Measurements from ENCODE around the gene IP6K3.

Gene IP6K3

DNA sequence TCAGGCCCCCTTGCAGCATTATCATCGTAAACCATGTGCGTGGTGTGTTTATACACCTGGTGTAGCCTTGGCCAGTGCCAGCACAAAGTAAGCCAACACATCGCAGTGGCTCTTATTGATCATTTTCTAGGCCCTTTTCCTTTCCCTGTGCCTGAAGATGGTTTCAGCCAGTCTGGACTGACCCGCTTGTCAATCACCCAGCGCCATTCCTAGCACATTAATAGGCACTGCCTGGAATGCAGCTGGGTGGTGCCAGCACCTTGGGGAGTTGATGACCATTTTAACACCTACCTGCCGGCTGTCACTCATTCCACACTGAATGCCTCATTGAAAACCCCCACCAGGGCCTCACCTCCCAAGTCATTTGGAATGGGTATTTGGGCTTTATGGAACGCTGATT, 30.3 kb downstream of the IP6K3 start:
- Mint-ChIP-seq H3K27ac (no peak overlapping the region), H3K4me1 (peaks cover 8% of the 10 kb centered on the region), H3K9me3 (no peaks in the 10 kb centered on the region), H3K4me3 (no peak overlapping the region), H3K27me3 (no peaks in the 10 kb centered on the region), H3K36me3 (no peaks in the 10 kb centered on the region)

- Mint-ChIP-seq H3K27ac (no peak overlapping the region), H3K4me1 (peaks cover 21% of the 10 kb centered on the region), H3K4me3 (no peak overlapping the region), H3K9me3 (no peaks in the 10 kb centered on the region), H3K36me3 (peaks cover 9% of the 10 kb centered on the region), H3K27me3 (no peaks in the 10 kb centered on the region)
Measured at GRCh38 chr6:33714385-33715040, 32.2 kb downstream of the IP6K3 start.

DNA sequence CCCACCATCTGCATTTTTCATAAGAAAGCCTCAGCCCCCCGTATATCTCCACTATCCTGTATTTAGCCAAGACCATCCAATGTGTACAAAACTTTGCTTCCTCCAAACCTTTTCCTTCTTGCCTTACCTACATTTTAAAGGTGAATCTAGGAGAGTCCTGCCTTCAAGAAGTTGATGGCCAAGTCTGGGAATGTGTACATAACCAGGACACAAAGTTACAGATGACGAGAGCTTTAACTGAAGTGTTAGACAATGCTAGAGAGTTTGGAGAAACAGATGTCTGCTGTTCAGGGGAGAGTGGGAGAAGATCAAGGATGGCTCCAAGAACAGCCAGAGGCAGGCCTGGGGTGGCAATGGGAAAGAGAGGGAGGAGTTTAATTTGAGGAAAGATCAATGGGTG, 32.9 kb downstream of the IP6K3 start:
- Mint-ChIP-seq H3K9me3 (no peaks in the 10 kb centered on the region), H3K36me3 (peaks cover 11% of the 10 kb centered on the region), H3K27ac (no peak overlapping the region), H3K27me3 (no peaks in the 10 kb centered on the region), H3K4me3 (no peak overlapping the region), H3K4me1 (peaks cover 27% of the 10 kb centered on the region)

DNA sequence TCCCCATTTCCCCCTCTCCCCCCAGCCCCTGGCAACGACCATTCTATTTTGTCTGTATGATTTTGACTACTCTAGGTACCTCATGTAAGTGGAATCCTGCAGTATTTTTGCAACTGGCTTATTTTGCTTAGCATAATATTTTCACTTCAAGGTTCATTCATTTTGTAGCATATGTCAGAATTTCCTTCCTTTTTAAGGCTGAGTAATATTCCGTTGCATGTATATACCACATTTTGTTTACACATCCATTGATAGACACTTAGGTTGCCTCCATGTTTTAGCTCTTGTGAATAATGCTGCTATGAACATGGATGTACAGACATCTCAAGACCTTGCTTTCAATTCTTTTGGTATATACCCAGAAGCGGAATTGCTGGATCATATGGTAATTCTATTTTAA, 33.8 kb downstream of the IP6K3 start:
- H3K9me3 Mint-ChIP-seq, result no peaks in the 10 kb centered on the region
- H3K27ac Mint-ChIP-seq, result no peak overlapping the region
- no peaks in the 10 kb centered on the region for H3K27me3 Mint-ChIP-seq
- H3K36me3 Mint-ChIP-seq, result peaks cover 11% of the 10 kb centered on the region
- H3K4me1 Mint-ChIP-seq, result peaks cover 33% of the 10 kb centered on the region
- H3K4me3 Mint-ChIP-seq, result no peak overlapping the region

DNA sequence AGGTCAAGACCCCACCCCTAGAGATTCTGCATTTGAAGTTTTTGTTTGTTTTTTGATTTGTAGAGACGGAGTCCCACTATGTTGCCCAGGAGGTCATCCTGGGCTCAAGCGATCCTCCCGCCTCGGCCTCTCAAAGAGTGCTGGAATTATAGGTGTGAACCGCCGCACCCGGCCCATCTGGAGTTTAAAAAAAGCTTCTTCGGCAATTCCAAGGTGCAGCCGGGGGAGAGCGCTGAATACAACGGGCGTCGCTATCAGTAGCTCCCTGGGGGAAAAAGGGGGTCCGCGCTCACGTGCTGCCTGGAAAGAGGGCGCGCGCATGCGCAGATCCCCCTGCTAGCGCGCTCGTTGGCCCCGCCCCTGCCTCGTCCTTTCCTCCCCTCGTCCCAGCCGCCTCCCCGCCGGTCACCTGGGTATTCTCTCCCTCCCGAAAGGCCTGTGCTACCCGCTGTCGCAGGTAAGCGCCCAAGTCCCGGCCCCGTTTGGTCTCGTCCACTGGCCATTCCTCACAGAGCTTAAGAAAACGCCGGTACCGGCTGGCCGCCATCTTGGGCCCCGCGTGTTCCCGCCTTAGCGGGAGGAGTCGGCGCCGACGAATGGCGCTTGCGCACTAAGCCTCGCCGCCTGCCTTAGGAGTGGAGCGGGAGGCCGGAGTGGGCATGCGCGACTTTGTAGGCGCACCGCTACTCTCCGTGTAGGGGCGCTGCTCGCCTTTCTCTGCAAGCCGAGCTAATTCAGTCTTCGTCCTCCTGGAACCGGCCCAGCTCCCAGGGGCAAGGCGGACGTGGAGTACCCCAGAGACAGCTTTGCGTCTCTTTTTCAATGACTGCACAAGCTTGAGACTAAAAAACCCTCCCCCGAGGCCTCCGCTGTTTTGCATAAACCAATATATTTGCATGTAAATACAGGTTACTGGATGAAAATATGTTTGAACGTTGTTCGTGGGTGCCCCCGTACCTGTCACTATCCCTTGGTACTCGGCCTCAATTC, 35.3 kb downstream of the IP6K3 start, which contains the start of gene UQCC2:
Gene UQCC2, minus strand, starts transcription at position 561 of the 990 bp plus-strand sequence. Its CDS starts 14 bp downstream, at position 547.
- H3K9me3 Mint-ChIP-seq, result no peaks in the 10 kb centered on the region
- H3K27ac Mint-ChIP-seq, result peak within 1 kb of the TSS; percentile 99
- peaks cover 39% of the 10 kb centered on the region for H3K4me1 Mint-ChIP-seq
- H3K27me3 Mint-ChIP-seq, result no peaks in the 10 kb centered on the region
- H3K36me3 Mint-ChIP-seq, result peaks cover 16% of the 10 kb centered on the region
- peak within 1 kb of the TSS; percentile 98 for H3K4me3 Mint-ChIP-seq

DNA sequence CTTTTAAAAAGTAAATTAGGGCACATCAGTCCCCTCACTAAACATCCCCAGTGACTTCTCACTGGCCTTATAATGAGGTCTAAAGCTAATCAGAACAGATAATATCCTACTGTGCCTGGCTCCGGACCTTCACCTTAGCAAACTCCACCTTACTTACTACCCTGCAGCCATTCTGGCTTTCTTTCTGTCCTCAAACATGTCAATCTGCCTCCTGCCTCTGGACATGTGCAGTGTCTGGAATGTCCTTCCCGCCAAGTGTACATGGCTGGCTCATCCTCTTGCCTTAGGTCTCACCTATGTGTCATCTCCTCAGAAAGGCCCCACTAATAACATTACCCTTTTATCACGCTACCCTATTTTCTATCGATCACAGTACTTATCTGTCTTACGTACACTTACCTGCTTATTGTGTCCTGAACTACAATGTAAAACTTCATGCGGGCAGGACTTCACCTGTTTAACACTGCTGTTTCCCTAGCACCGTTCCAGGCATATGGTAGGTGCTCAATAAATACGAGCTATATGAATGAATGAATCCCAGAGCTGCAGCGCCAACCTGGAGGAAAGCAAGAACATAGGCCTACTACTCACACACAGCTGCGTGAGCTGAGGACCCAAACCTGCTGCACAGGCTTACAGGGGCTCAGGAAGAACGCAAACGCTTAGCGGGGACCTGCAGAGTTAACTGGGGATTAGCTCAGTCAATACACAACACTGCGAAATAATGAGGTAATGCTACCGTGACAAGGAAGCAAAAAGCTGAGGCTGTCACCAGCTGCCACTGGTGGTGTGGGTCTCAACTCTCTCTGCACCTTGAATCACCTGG, 36.2 kb downstream of the IP6K3 start:
- H3K4me1 Mint-ChIP-seq, result peaks cover 44% of the 10 kb centered on the region
- peak overlapping the region; percentile 99 for H3K27ac Mint-ChIP-seq
- H3K36me3 Mint-ChIP-seq, result peaks cover 17% of the 10 kb centered on the region
- H3K4me3 Mint-ChIP-seq, result peak overlapping the region; percentile 98
- no peaks in the 10 kb centered on the region for H3K27me3 Mint-ChIP-seq
- H3K9me3 Mint-ChIP-seq, result no peaks in the 10 kb centered on the region

DNA sequence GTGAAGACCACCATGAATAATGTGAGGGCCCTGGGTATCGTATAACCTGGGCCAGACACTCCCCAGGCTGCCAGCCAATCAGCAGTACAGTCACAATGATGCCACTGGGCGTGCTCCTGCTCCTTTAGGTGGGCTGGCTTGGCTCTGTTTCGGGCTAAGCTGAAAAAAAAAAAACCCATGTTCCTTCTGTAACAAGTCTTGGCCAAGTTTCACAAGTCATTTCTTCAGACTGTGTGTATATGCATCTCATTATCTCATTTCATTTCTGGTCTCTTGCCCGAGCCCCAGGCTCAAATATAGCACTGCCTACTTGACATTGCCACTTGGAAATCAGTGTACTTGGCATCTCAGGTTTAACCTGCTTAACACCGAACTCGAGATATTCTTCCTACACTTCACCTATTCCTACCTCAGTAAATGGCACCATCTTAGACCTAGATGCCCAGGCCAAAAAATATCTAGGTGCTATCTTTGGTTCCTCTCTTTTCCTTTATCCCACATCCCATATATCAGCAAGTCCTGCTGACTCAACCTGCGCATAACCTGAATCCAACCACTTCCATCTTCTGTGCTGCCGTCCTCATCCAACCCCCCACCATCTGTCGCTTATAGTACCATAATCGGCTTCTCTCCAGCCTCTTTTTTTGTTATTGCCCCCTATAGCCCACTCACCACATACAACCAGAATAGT, 37.0 kb downstream of the IP6K3 start:
- H3K27me3 Mint-ChIP-seq, result no peaks in the 10 kb centered on the region
- peaks cover 17% of the 10 kb centered on the region for H3K36me3 Mint-ChIP-seq
- H3K4me3 Mint-ChIP-seq, result peak overlapping the region; percentile 98
- H3K27ac Mint-ChIP-seq, result peak overlapping the region; percentile 77
- peaks cover 44% of the 10 kb centered on the region for H3K4me1 Mint-ChIP-seq
- no peaks in the 10 kb centered on the region for H3K9me3 Mint-ChIP-seq

DNA sequence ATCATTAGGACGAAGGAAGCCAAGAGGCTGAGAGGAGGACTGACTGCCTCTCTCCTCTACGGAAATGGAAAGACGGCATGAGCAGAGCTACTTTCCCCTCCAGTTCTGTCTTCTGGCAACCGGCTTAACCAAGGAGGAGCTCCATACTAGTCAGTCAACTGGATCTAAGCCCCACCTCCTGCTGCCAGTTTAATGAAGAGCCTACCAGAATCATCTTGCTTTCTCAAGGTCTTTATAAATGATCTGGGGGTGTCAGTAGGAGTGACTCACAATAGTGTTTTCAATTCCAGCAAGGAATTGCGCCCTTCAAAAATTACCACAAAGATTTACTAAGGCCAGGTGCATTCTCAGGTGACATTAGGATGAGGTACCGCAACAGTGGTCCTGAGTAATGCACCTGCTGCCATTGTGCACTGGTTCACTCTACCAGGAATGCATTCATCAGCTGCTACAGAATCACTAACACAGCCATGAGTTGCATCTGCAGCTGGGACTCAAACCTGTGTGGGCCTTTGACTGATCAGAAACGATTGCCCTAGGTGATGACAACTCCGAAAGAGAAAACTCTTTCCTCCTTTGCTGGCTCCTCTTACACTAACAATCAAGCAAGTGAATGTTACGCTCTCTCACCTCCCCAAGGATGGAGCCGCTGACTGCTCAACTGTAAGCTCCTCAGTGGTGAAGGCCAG, 38.0 kb downstream of the IP6K3 start:
- Mint-ChIP-seq H3K36me3 (peaks cover 19% of the 10 kb centered on the region), H3K27ac (no peak overlapping the region), H3K4me3 (no peak overlapping the region), H3K27me3 (no peaks in the 10 kb centered on the region), H3K9me3 (no peaks in the 10 kb centered on the region), H3K4me1 (peaks cover 44% of the 10 kb centered on the region)

DNA sequence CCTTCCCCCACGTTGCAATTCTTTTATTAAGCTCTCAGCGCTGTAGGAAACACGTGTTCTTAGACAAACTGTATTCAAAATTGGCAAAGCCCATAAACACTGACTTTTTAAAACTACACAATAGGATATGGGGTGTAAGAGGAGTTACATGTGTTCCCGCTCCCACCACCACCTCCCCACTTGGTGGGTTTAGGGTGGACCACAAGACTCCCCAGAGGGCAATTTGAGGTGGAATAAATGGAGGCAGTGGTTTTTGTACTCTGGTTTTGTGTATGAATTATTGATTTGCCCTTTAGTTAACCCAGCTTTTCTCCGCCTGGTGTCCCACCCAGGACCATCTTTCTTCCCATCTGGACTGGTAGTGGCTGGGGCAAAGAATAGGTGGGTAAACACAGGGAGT, 38.9 kb downstream of the IP6K3 start:
- no peak overlapping the region for H3K4me3 Mint-ChIP-seq
- peaks cover 45% of the 10 kb centered on the region for H3K4me1 Mint-ChIP-seq
- no peak overlapping the region for H3K27ac Mint-ChIP-seq
- no peaks in the 10 kb centered on the region for H3K27me3 Mint-ChIP-seq
- H3K36me3 Mint-ChIP-seq, result peaks cover 19% of the 10 kb centered on the region
- H3K9me3 Mint-ChIP-seq, result no peaks in the 10 kb centered on the region

DNA sequence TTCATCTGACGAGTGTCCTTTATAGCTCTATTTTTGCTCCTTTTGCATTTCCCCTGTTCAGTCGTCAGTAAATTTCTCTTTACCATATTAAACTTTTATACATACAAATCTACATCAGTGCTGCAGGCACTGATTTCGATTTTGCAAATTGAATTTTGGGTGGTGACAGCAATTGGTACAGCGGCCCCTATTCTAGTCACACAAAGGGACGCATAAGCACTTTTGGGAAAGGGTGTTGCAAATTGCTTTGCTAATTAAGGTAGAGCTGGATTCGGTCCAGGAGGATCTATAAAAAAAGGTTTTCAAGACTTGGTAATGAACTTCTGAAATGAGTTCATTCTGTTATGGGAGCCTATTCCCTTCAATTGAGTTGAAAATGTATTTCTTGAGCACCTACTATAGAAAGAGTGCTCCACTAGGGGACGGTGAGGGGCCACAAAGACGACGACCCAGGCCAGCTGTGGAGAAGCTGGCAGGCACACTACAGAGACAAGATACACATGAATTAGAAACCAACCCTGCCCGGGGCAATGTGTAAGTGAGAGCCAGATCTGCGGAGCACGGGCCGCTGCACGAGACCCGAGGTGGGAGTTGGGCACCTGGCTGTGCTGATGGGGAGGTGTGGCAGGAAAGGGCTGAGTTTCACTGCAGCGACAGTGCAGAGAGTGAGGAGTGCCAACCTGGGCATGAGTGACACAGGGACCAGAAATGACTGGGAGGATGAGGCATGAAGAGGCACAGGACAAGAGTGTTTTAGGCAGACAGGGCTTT, 40.6 kb downstream of the IP6K3 start:
- peaks cover 39% of the 10 kb centered on the region for H3K4me1 Mint-ChIP-seq
- H3K9me3 Mint-ChIP-seq, result no peaks in the 10 kb centered on the region
- H3K36me3 Mint-ChIP-seq, result peaks cover 19% of the 10 kb centered on the region
- no peaks in the 10 kb centered on the region for H3K27me3 Mint-ChIP-seq
- no peak overlapping the region for H3K4me3 Mint-ChIP-seq
- peak overlapping the region; percentile 75 for H3K27ac Mint-ChIP-seq

- Mint-ChIP-seq H3K4me3 (no peak overlapping the region), H3K9me3 (no peaks in the 10 kb centered on the region), H3K27ac (no peak overlapping the region), H3K4me1 (peaks cover 37% of the 10 kb centered on the region), H3K36me3 (peaks cover 17% of the 10 kb centered on the region), H3K27me3 (no peaks in the 10 kb centered on the region)
Measured at GRCh38 chr6:33705268-33705885, 41.3 kb downstream of the IP6K3 start.

- Mint-ChIP-seq H3K4me3 (no peak overlapping the region), H3K27me3 (no peaks in the 10 kb centered on the region), H3K36me3 (peaks cover 12% of the 10 kb centered on the region), H3K27ac (no peak overlapping the region), H3K9me3 (no peaks in the 10 kb centered on the region), H3K4me1 (peaks cover 33% of the 10 kb centered on the region)
Measured at GRCh38 chr6:33704215-33705066, 42.3 kb downstream of the IP6K3 start.

Data from activated naive CD4-positive, alpha-beta T cell treated with anti-CD3 and anti-CD28 coated beads, Interleukin-2, amount 50 U/mL, for 24 hours (primary cell).